Panc1 (cell line): ENCODE measurements around the gene TRIM66. TPM values are rescaled to one million over a fixed set of nuclear protein-coding genes. Genes with fewer than 3 reads are reported as not detected.

Experiments
- ATAC-seq: fragments of 200-7000 bp; cut with Tn5 transposase; 2 replicates; pipeline ENCODE4 v1.9.1; 2020; ENCODE audit warnings: mild to moderate bottlenecking, moderate library complexity
- BruUV-seq: library from RNA; stranded (reverse); fragments of 400-500 nt; replicated peaks from 2 replicates; lab custom pipeline; 2021; lab: Mats Ljungman, UMichigan
- CTCF ChIA-PET: fragments of 300-600 bp; sonication (Branson Sonifier 250); formaldehyde crosslinking; loops from one replicate; lab custom pipeline; 2022; ENCODE audit warnings: antibody characterized with exemption; lab: Charles Lee
- POLR2A ChIA-PET: fragments of 300-600 bp; sonication (Branson Sonifier 250); formaldehyde crosslinking; loops from one replicate; lab custom pipeline; 2022; ENCODE audit warnings: antibody characterized with exemption; lab: Charles Lee
- DNase-seq: peaks from one replicate; pipeline ENCODE4 v3.0.0-alpha.2; 2010; ENCODE audit warnings: low read depth, low spot score
- H3K27ac ChIP-seq: 2 replicates; pipeline ENCODE4 v1.5.1; 2011; ENCODE audit warnings: mild to moderate bottlenecking, low read length, inconsistent platforms
- H3K27me3 ChIP-seq: fragments of 200-500 bp; sonication (Bioruptor generic); 2 replicates; pipeline ENCODE4 v1.6.0; 2014; ENCODE audit warnings: low read length, inconsistent platforms; ENCODE audit not compliant: control insufficient read depth, insufficient read depth
- H3K36me3 ChIP-seq: fragments of 200-500 bp; sonication (Bioruptor generic); 2 replicates; pipeline ENCODE4 v1.5.1; 2014; ENCODE audit warnings: inconsistent platforms, mild to moderate bottlenecking, low read length, moderate library complexity; ENCODE audit not compliant: control insufficient read depth, insufficient read depth
- H3K4me1 ChIP-seq: 2 replicates; pipeline ENCODE4 v1.5.1; 2011; ENCODE audit warnings: inconsistent platforms, mild to moderate bottlenecking, low read length, moderate library complexity; ENCODE audit not compliant: control insufficient read depth, insufficient read depth
- H3K4me3 ChIP-seq, 2 experiments: 2 replicates each; pipeline ENCODE4 v1.5.1; 2011 to 2012; ENCODE audit warnings: low read depth in 2 of 2, low read length in 2 of 2, mild to moderate bottlenecking in 2 of 2, inconsistent platforms in 1 of 2, moderate library complexity in 1 of 2
- H3K9me3 ChIP-seq: fragments of 200-500 bp; sonication (Bioruptor generic); 2 replicates; pipeline ENCODE4 v1.5.1; 2014; ENCODE audit warnings: low read depth, mild to moderate bottlenecking, inconsistent platforms, low read length, moderate library complexity; ENCODE audit not compliant: control insufficient read depth, insufficient read depth
- CTCF ChIP-seq: fragments of 450-650 bp; IDR thresholded peaks from 2 replicates; pipeline ENCODE4 v1.5.1; 2017; ENCODE audit warnings: mild to moderate bottlenecking
- POLR2AphosphoS5 ChIP-seq: IDR thresholded peaks from 2 replicates; pipeline ENCODE4 v1.6.1; 2012; ENCODE audit warnings: mild to moderate bottlenecking, low read depth, low read length, moderate library complexity
- REST ChIP-seq, 2 experiments: IDR thresholded peaks; 2 replicates each; pipeline ENCODE4 v1.6.1; 2011 to 2012; ENCODE audit warnings: low read depth in 2 of 2, control low read depth in 1 of 2, low read length in 1 of 2, mild to moderate bottlenecking in 1 of 2, moderate library complexity in 1 of 2; ENCODE audit not compliant: insufficient read depth in 1 of 2
- SIN3A ChIP-seq: IDR thresholded peaks from 2 replicates; pipeline ENCODE4 v1.6.1; 2012; ENCODE audit warnings: low read depth, mild to moderate bottlenecking, low read length, moderate library complexity, borderline replicate concordance; ENCODE audit not compliant: insufficient read depth
- TCF7L2 ChIP-seq: IDR thresholded peaks from 2 replicates; pipeline ENCODE4 v1.6.1; 2011; ENCODE audit warnings: mild to moderate bottlenecking, low read depth, low read length, inconsistent platforms
- in situ Hi-C: cut with HindIII; loops from 2 replicates; pipeline ENCODE4 v1.10.0; 2016; ENCODE audit warnings: low sequenced_read_pairs, low pct_unique_long_range_greater_than_20kb
- intact Hi-C: fragments of 100-400 bp; cut with micrococcal nuclease; formaldehyde crosslinking; loops from one replicate; pipeline ENCODE4 v1.10.0; 2022; ENCODE audit not compliant: unreplicated experiment
- total RNA-seq: library from RNA; stranded (reverse); gene quantifications from one replicate; pipeline ENCODE4 v1.2.1, GENCODE V29; 2021; ENCODE audit not compliant: unreplicated experiment

TRIM66 gene
- total RNA-seq, 1 experiment from 2014 or later: 30.4 TPM

DNA sequence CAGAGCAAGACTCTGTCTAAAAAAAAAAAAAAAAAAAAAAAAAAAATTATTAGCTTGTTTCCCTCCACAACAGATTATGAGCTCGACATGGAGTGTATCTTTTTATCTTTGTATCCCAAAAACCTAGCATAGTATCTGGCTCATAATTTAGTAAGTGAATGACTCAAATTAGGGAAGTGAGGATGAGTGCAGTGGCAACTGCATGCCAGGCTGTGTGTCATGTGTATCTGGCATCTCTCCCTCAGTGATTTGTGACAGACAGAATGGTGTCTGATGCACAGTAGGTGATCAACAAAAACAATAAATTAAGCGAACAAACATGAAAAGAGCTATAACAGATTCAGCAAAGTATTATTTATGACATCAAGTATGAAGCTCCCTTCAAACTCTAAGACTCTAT lies 95.7 kb downstream of the TRIM66 start:
- no peak for TF ChIP-seq POLR2AphosphoS5
- TF ChIP-seq TCF7L2: no peak
- no peak for TF ChIP-seq CTCF
- TF ChIP-seq REST (IDR thresholded peaks at IDR 0.05; ENCODE audit: insufficient read depth in 1 of 2, low read depth in 2 of 2, low read length in 1 of 2): no peak
- no peak for TF ChIP-seq SIN3A
- Histone ChIP-seq H3K4me1 (no peaks in the 10 kb centered on the region), H3K9me3 (no peaks in the 10 kb centered on the region), H3K27ac (no peak overlapping the region), H3K36me3 (no peaks in the 10 kb centered on the region), H3K27me3 (peaks cover 10% of the 10 kb centered on the region; the same call in 1 of the 2 replicates), H3K4me3 (no peak overlapping the region)
- CTCF ChIA-PET: interaction anchor here (0.8 kb wide), 1 partner anchor 16 kb away, joined by 10 read pairs; no protein-coding TSS in a partner anchor
- in situ Hi-C loops: no loop called here
- ATAC-seq (no peak), DNase-seq (no peak)
- intact Hi-C loops: no loop called here
- no TSS peak for BruUV-seq
- POLR2A ChIA-PET: interaction anchor here (0.6 kb wide), 2 partner anchors 10 to 194 kb away, joined by 3 to 6 read pairs; no protein-coding TSS in a partner anchor

- POLR2A ChIA-PET: interaction anchor here (0.7 kb wide), 1 partner anchor 448 kb away, joined by 13 read pairs; no protein-coding TSS in a partner anchor
- BruUV-seq: no TSS peak
- Histone ChIP-seq H3K36me3 (no peaks in the 10 kb centered on the region), H3K4me1 (no peaks in the 10 kb centered on the region), H3K27me3 (peaks cover 10% of the 10 kb centered on the region; the same call in 1 of the 2 replicates), H3K4me3 (no peak overlapping the region), H3K9me3 (no peaks in the 10 kb centered on the region), H3K27ac (no peak overlapping the region)
- DNase-seq (no peak), ATAC-seq (no peak)
- intact Hi-C loops: no loop called here
- TF ChIP-seq REST (IDR thresholded peaks at IDR 0.05; ENCODE audit: insufficient read depth in 1 of 2, low read depth in 2 of 2, low read length in 1 of 2) (no peak), POLR2AphosphoS5 (no peak), TCF7L2 (no peak), SIN3A (no peak), CTCF (no peak)
- CTCF ChIA-PET: no interaction called here
- in situ Hi-C loops: no loop called here
Observed at GRCh38 chr11:8586184-8586583, 96.3 kb downstream of the TRIM66 start.
